Globus pallidus (tissue), 1 donor: ENCODE data around the gene CUL9.

Source experiments
- DNase-seq: peaks from one replicate; pipeline ENCODE4 v3.0.0-alpha.2; 2015; ENCODE audit warnings: low spot score

CUL9 gene

GRCh38 chr6:43200541-43200940, 18.5 kb downstream of the CUL9 start:
- no peak for DNase-seq

- DNase-seq, result no peak
Observed at GRCh38 chr6:43202451-43202850, 20.5 kb downstream of the CUL9 start.

GRCh38 chr6:43203029-43203717, 21.2 kb downstream of the CUL9 start:
- no peak for DNase-seq

- no peak for DNase-seq
Observed at GRCh38 chr6:43203718-43204095, 21.7 kb downstream of the CUL9 start.

GRCh38 chr6:43204271-43205105, 22.5 kb downstream of the CUL9 start:
- DNase-seq, result no peak

GRCh38 chr6:43205849-43206248, 23.9 kb downstream of the CUL9 start:
- no peak for DNase-seq

GRCh38 chr6:43207286-43207685, 25.3 kb downstream of the CUL9 start:
- DNase-seq, result no peak

GRCh38 chr6:43211955-43212354, 30.0 kb downstream of the CUL9 start:
- no peak for DNase-seq

- DNase-seq, result no peak
Observed at GRCh38 chr6:43213431-43213830, 31.4 kb downstream of the CUL9 start.

- DNase-seq, result no peak
Observed at GRCh38 chr6:43215066-43215465, 33.1 kb downstream of the CUL9 start.

GRCh38 chr6:43216200-43216599, 34.2 kb downstream of the CUL9 start:
- no peak for DNase-seq

- DNase-seq, result no peak
Observed at GRCh38 chr6:43217351-43217750, 35.4 kb downstream of the CUL9 start.

GRCh38 chr6:43219119-43219518, 37.1 kb downstream of the CUL9 start:
- no peak for DNase-seq

- no peak for DNase-seq
Observed at GRCh38 chr6:43219814-43220213, 37.8 kb downstream of the CUL9 start.

GRCh38 chr6:43220439-43220951, 38.5 kb downstream of the CUL9 start:
- DNase-seq, result no peak

GRCh38 chr6:43221046-43221972, 39.3 kb downstream of the CUL9 start:
- no peak for DNase-seq

- no peak for DNase-seq
Observed at GRCh38 chr6:43222418-43223059, 40.5 kb downstream of the CUL9 start.

- no peak for DNase-seq
Observed at GRCh38 chr6:43223175-43223574, 41.2 kb downstream of the CUL9 start.

GRCh38 chr6:43226192-43226851, 44.3 kb downstream of the CUL9 start:
- DNase-seq, result no peak

GRCh38 chr6:43228951-43229802, 47.2 kb downstream of the CUL9 start, which contains the start of gene DNPH1:
DNPH1 (minus strand) TSS chr6:43229481; CDS start chr6:43229456, 25 bp downstream.
- DNase-seq, result peak; percentile 65
